CD14-positive monocyte (primary cell): ENCODE results near the gene NECTIN1. TPM values are rescaled to one million over a fixed set of nuclear protein-coding genes. Genes with fewer than 3 reads are reported as not detected.

Experiments
- DNase-seq, 3 donors: peaks; one replicate each; pipeline ENCODE4 v3.0.0-alpha.2; 2011 to 2022
- H2AFZ ChIP-seq: 2 replicates; pipeline ENCODE4 v1.6.0; 2012; ENCODE audit warnings: mild to moderate bottlenecking, low read depth, low read length, inconsistent platforms; ENCODE audit not compliant: insufficient read depth, poor library complexity, severe bottlenecking
- H3K27ac ChIP-seq, 2 donors: 1 replicate in 1 of 2; 2 replicates in 1 of 2; pipeline ENCODE4 v1.5.1; 2012 to 2013; ENCODE audit warnings: low read length in 2 of 2, control low read depth in 1 of 2, inconsistent platforms in 1 of 2, low read depth in 1 of 2, mild to moderate bottlenecking in 1 of 2
- H3K27me3 ChIP-seq, 2 donors: one replicate each; pipeline versions ENCODE4 v1.6.0 to v1.6.1; 2011 to 2013; ENCODE audit warnings: low read length in 2 of 2; ENCODE audit not compliant: control insufficient read depth in 2 of 2, insufficient read depth in 2 of 2
- H3K36me3 ChIP-seq, 2 donors: replicated peaks in 1 of 2; 1 replicate in 1 of 2; 2 replicates in 1 of 2; pipeline versions ENCODE4 v1.5.1 to v1.6.1; 2012 to 2013; ENCODE audit warnings: low read length in 2 of 2, control low read depth in 1 of 2, inconsistent platforms in 1 of 2, mild to moderate bottlenecking in 1 of 2; ENCODE audit not compliant: insufficient read depth in 2 of 2, control insufficient read depth in 1 of 2
- H3K4me1 ChIP-seq, 2 donors: 1 replicate in 1 of 2; 2 replicates in 1 of 2; pipeline versions ENCODE4 v1.5.1 to v1.6.1; 2012 to 2013; ENCODE audit warnings: low read length in 2 of 2, control low read depth in 1 of 2, inconsistent platforms in 1 of 2, mild to moderate bottlenecking in 1 of 2, moderate library complexity in 1 of 2; ENCODE audit not compliant: insufficient read depth in 2 of 2, control insufficient read depth in 1 of 2
- H3K4me2 ChIP-seq: replicated peaks from 2 replicates; pipeline ENCODE3; 2012; ENCODE audit warnings: low read length, moderate library complexity, mild to moderate bottlenecking; ENCODE audit not compliant: poor library complexity, severe bottlenecking; ENCODE audit errors: extremely low read depth
- H3K4me3 ChIP-seq, 3 experiments: fragments of 200-600 bp in 1 of 3; sonication (generic) in 1 of 3; replicated peaks in 1 of 3; 1 replicate in 2 of 3; 2 replicates in 1 of 3; pipeline ENCODE4 v1.5.1; 2011 to 2013; ENCODE audit warnings: low read length in 3 of 3, mild to moderate bottlenecking in 3 of 3, control low read depth in 2 of 3, low read depth in 2 of 3, inconsistent platforms in 1 of 3, moderate library complexity in 1 of 3
- H3K79me2 ChIP-seq: 2 replicates; pipeline ENCODE4 v1.6.0; 2012; ENCODE audit warnings: mild to moderate bottlenecking, control low read depth, inconsistent platforms, low read length, moderate library complexity; ENCODE audit not compliant: insufficient read depth
- H3K9ac ChIP-seq: 2 replicates; pipeline ENCODE4 v1.6.0; 2017; ENCODE audit warnings: low read length, mild to moderate bottlenecking; ENCODE audit not compliant: insufficient read depth, poor library complexity, severe bottlenecking
- H3K9me3 ChIP-seq, 2 donors: replicated peaks in 1 of 2; 1 replicate in 1 of 2; 2 replicates in 1 of 2; pipeline versions ENCODE4 v1.5.1 to v1.6.1; 2012 to 2013; ENCODE audit warnings: low read length in 2 of 2, control low read depth in 1 of 2; ENCODE audit not compliant: control insufficient read depth in 1 of 2, insufficient read depth in 1 of 2
- H4K20me1 ChIP-seq: 2 replicates; pipeline ENCODE4 v1.6.0; 2012; ENCODE audit warnings: mild to moderate bottlenecking, low read length, control low read depth, moderate library complexity; ENCODE audit not compliant: insufficient read depth
- H3K27ac Mint-ChIP-seq, 7 donors: one replicate each; pipeline ENCODE4 v1.8.0; 2020; ENCODE audit warnings: mild to moderate bottlenecking in 7 of 7, mixed read lengths in 7 of 7, moderate library complexity in 6 of 7, inconsistent platforms in 2 of 7
- H3K27me3 Mint-ChIP-seq, 3 donors: one replicate each; pipeline ENCODE4 v1.8.0; 2021 to 2022; ENCODE audit warnings: low read depth in 3 of 3, mild to moderate bottlenecking in 3 of 3, mixed read lengths in 3 of 3, moderate library complexity in 3 of 3, inconsistent platforms in 1 of 3
- H3K36me3 Mint-ChIP-seq, 2 donors: one replicate each; pipeline ENCODE4 v1.8.0; 2020; ENCODE audit warnings: mixed read lengths in 2 of 2, inconsistent platforms in 1 of 2, mild to moderate bottlenecking in 1 of 2
- H3K4me1 Mint-ChIP-seq: one replicate; pipeline ENCODE4 v1.8.0; 2020; ENCODE audit warnings: mild to moderate bottlenecking, mixed read lengths
- H3K4me3 Mint-ChIP-seq, 2 donors: one replicate each; pipeline ENCODE4 v1.8.0; 2020; ENCODE audit warnings: mild to moderate bottlenecking in 2 of 2, mixed read lengths in 2 of 2, moderate library complexity in 1 of 2
- H3K9me3 Mint-ChIP-seq, 7 donors: one replicate each; pipeline ENCODE4 v1.8.0; 2020 to 2022; ENCODE audit warnings: mixed read lengths in 7 of 7, mild to moderate bottlenecking in 6 of 7, moderate library complexity in 6 of 7, inconsistent platforms in 2 of 7
- WGBS: methylation state at CpG from one replicate; pipeline ENCODE4 v1.1.5; 2013; ENCODE audit warnings: missing lambda C conversion rate; ENCODE audit not compliant: insufficient coverage; 5-methylcytosine and 5-hydroxymethylcytosine counted together
- intact Hi-C, 2 donors: fragments of 100-400 bp; cut with micrococcal nuclease; formaldehyde crosslinking; loops; one replicate each; pipeline versions ENCODE4 v1.15.0 to v1.15.1; 2023
- polyA plus RNA-seq, 3 donors: library from polyadenylated mRNA; depleted of rRNA in 1 of 3; unstranded in 2 of 3; stranded (reverse) in 1 of 3; fragments of 300-500 nt in 2 of 3; fragments of >200 nt in 1 of 3; fragmentation: Illumina TruSeq in 2 of 3; gene quantifications; 1 replicate in 2 of 3; 2 replicates in 1 of 3; pipeline ENCODE4 v1.2.3, GENCODE V29; 2012 to 2021
- TF ChIP-seq, protein P1 (sequence below): fragments of 200-600 bp; IDR thresholded peaks from one replicate; pipeline ENCODE4 v1.8.0; 2022; ENCODE audit warnings: antibody characterized with exemption, mild to moderate bottlenecking

NECTIN1 gene
- polyA plus RNA-seq, 3 donors = 0.53 to 8.3 (median 0.85) TPM

DNA sequence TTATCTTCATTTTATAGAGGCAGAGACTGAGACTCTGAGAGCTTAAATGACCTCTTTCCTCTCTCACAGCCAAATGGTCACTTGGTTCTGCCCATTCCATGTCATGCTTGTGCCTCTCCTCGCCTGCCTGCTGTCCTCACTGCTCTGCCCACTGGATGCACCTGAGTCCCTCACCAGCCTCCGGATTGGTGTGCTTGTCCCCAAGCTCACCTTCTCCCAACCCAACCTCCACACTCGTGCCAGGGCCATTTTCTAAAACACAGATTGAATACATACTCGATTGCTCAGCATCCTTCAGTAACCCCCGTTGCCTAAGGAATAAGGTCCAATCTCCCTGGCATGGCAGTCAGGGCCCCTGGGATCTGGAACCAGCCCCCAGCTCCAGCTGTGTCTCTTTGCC lies 28.4 kb upstream of the NECTIN1 start:
- Mint-ChIP-seq H3K27ac (no peak overlapping the region), H3K4me1 (peaks cover 4% of the 10 kb centered on the region), H3K9me3 (no peaks in the 10 kb centered on the region), H3K27me3 (peaks cover 17 to 38% (median 25%) of the 10 kb centered on the region in 3 donors), H3K36me3 (no peaks in the 10 kb centered on the region), H3K4me3 (peak overlapping the region in 1 of 2 donors; percentile 13)
- Histone ChIP-seq H4K20me1 (no peaks in the 10 kb centered on the region), H2AFZ (no peak overlapping the region), H3K9ac (no peak overlapping the region), H3K27ac (no peak overlapping the region), H3K4me1 (peaks cover 0 to 5% of the 10 kb centered on the region in 2 donors), H3K36me3 (no peaks in the 10 kb centered on the region), H3K4me3 (no peak overlapping the region), H3K79me2 (no peaks in the 10 kb centered on the region), H3K4me2 (no peak overlapping the region), H3K27me3 (no peaks in the 10 kb centered on the region), H3K9me3 (no peaks in the 10 kb centered on the region)
- no peak for DNase-seq
- 94% methylated on average over 5 of the region's 5 CpGs for WGBS
- TF ChIP-seq, protein P1, sequence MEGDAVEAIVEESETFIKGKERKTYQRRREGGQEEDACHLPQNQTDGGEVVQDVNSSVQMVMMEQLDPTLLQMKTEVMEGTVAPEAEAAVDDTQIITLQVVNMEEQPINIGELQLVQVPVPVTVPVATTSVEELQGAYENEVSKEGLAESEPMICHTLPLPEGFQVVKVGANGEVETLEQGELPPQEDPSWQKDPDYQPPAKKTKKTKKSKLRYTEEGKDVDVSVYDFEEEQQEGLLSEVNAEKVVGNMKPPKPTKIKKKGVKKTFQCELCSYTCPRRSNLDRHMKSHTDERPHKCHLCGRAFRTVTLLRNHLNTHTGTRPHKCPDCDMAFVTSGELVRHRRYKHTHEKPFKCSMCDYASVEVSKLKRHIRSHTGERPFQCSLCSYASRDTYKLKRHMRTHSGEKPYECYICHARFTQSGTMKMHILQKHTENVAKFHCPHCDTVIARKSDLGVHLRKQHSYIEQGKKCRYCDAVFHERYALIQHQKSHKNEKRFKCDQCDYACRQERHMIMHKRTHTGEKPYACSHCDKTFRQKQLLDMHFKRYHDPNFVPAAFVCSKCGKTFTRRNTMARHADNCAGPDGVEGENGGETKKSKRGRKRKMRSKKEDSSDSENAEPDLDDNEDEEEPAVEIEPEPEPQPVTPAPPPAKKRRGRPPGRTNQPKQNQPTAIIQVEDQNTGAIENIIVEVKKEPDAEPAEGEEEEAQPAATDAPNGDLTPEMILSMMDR = no peak
- intact Hi-C loops = no loop called here

GRCh38 chr11:119756169-119756865 lies 27.3 kb upstream of the NECTIN1 start:
- H3K4me1 Mint-ChIP-seq = peaks cover 9% of the 10 kb centered on the region
- Histone ChIP-seq H4K20me1 (no peaks in the 10 kb centered on the region), H3K9ac (no peak overlapping the region), H3K4me2 (no peak overlapping the region), H3K9me3 (no peaks in the 10 kb centered on the region), H3K79me2 (no peaks in the 10 kb centered on the region), H3K36me3 (no peaks in the 10 kb centered on the region), H3K27me3 (peaks cover 0 to 3% of the 10 kb centered on the region in 2 donors), H3K27ac (no peak overlapping the region), H3K4me3 (no peak overlapping the region), H2AFZ (no peak overlapping the region), H3K4me1 (peaks cover 0 to 5% of the 10 kb centered on the region in 2 donors)
- intact Hi-C loops = no loop called here
- H3K36me3 Mint-ChIP-seq = no peaks in the 10 kb centered on the region
- WGBS = 100% methylated on average over 1 of the region's 5 CpGs
- no peak for DNase-seq
- H3K27me3 Mint-ChIP-seq = peaks cover 22 to 43% (median 32%) of the 10 kb centered on the region in 3 donors
- H3K4me3 Mint-ChIP-seq = no peak overlapping the region
- no peak overlapping the region for H3K27ac Mint-ChIP-seq
- TF ChIP-seq, protein P1 = no peak
- H3K9me3 Mint-ChIP-seq = no peaks in the 10 kb centered on the region
